ENCODE data around the gene ACACB.

- no peak for TF ChIP-seq POLR2AphosphoS5 (IDR thresholded peaks at IDR 0.05)
- no peak for TF ChIP-seq EP300 (IDR thresholded peaks at IDR 0.05)
These were observed 105.7 kb downstream of the ACACB start for GRCh38 chr12:109222062-109222461.
